Skin epidermis (tissue), 12 donors: Measurements from ENCODE around the gene CCDC146.
A peak's percentile ranks its signal among the peaks of the same experiment; 100 is the strongest.
"Not testable (repeated sequence)": the region's sequence is repeated elsewhere in the genome, so short reads cannot be mapped to it uniquely, and the experiment has no call there.

Experiments
- H3K27ac ChIP-seq, 21 experiments: fragments of 200-600 bp; sonication (generic) in 11 of 21; one replicate each; pipeline ENCODE4 v1.5.0; 2020; ENCODE audit warnings: mild to moderate bottlenecking in 3 of 21, inconsistent platforms in 2 of 21, moderate library complexity in 2 of 21
- H3K4me3 ChIP-seq, 7 experiments: fragments of 200-600 bp; sonication (generic) in 2 of 7; one replicate each; pipeline ENCODE4 v1.5.0; 2020; ENCODE audit warnings: inconsistent platforms in 2 of 7, mild to moderate bottlenecking in 2 of 7, moderate library complexity in 1 of 7

Gene CCDC146

GRCh38 chr7:77270094-77270480 is 147.7 kb downstream of the CCDC146 start:
- no peak overlapping the region for H3K27ac ChIP-seq
- no peak overlapping the region for H3K4me3 ChIP-seq

DNA sequence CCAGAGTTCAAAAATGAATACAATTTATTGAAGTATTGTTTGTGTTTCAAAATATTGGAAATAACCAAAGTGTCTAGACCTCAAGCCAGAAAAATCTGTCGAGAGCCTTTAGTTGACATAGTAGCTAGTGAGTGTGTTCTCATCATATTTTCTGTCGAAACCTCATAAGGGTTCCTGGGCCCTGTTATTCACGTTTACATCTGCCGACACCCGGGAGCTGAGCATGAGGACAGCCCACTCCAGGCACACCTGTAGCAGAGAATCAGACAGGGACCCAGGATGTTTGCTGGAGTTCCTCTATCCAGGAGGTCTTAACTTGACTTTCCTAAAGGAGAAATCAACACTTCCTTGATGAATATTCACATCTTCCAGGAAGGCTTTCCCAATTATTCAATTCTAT is 149.4 kb downstream of the CCDC146 start:
- H3K27ac ChIP-seq, result no peak overlapping the region
- no peak overlapping the region for H3K4me3 ChIP-seq

DNA sequence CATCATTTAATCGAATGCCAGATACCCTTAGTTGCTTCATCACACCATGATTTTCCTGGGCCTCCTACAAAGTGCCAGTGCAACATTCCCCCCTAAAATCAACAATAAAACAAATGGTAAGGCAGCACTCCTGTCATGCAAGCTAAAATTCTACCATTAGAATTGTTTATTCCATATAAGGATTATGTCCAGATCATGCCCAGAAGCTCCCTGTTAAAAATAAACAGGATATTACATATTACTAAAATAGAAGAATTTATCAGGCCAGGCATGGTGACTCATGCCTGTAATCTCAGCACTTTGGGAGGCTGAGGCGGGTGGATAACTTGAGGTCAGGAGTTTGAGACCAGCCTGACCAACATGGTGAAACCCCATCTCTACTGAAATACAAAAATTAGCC is 153.2 kb downstream of the CCDC146 start:
- not testable (repeated sequence) for H3K27ac ChIP-seq

DNA sequence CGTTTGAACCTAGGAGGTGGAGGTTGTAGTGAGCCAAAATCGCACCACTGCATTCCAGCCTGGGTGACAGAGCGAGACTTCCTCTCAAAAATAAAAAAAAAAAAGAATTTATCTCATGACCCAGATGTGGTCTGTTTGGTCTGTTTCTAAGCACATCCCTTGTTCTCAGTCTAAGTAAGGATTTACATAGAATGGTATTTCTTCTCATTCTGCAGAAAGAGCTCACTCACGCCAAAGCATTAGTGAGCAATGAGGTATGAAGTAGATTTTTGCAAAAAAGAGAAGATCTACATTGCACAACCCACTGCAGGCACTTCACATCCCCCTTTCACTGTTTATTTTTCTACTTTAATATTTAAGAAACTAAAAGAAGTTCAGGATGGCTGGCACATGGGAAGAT is 153.7 kb downstream of the CCDC146 start:
- Histone ChIP-seq H3K4me3 (no peak overlapping the region), H3K27ac (no peak overlapping the region)

More for the DNA sequence above, 153.2 kb downstream of the CCDC146 start:
- H3K4me3 ChIP-seq, result not testable (repeated sequence)

DNA sequence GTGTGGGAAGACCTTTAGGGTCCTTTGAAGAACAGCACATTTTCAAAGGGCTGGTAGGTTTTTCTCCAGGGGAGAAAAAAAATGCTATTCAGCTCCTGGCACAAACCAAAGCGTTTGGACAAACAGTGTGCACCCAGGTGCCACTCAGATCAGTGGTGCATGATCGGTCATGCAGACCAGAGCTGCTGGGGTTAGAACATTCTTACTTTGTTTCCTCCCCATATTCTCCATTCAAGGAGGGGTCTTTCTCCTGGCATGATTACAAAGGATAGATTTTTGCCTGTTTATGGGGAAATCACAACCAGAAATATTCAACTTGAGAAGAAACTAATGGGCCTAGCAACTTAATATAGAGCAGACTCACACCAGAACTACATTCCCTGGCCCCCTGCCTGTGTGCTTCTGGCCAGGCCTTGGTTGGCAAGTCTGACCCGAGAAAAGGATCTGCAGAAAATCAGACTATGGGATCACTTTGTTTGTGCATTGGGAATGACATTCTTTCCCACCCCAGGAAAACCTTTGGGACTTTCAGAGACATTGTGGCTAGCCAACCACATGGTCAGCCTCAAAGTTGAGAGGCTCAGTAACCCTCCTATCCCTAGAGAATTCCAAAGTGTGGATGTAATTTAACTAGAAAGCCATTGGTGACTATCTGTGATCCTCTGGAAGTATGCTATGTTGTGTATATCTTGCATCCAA is 159.5 kb downstream of the CCDC146 start:
- peak overlapping the region in 1 of 7 experiments; percentile 9 for H3K4me3 ChIP-seq
- H3K27ac ChIP-seq, result no peak overlapping the region

DNA sequence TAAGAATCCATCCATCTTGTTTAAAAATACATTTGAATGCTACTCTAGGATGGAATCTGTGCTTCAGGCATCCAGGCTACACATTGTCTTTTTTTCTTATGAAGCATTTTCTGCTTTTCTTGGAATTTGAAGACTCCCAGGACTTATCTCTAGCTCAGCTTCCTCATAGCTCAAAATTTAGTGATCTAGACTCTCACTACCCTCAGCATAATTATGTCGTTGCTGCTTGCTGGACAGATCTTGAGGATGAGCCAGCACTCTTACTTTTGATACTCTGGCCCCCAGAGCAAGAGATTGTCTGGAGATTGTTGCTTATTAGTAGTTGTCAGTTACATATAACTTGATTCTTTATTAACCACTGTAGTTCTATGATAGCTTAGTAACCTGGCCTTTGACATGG is 160.5 kb downstream of the CCDC146 start:
- Histone ChIP-seq H3K27ac (no peak overlapping the region), H3K4me3 (peak overlapping the region in 1 of 7 experiments; percentile 9)

- H3K27ac ChIP-seq, result peak overlapping the region in 2 of 21 experiments; percentile 21 to 41
- peak overlapping the region in 1 of 7 experiments; percentile 9 for H3K4me3 ChIP-seq
Measured at GRCh38 chr7:77284005-77284404, 161.6 kb downstream of the CCDC146 start.

GRCh38 chr7:77284616-77285015 is 162.2 kb downstream of the CCDC146 start:
- no peak overlapping the region for H3K27ac ChIP-seq
- H3K4me3 ChIP-seq, result no peak overlapping the region

- H3K27ac ChIP-seq, result no peak overlapping the region
- H3K4me3 ChIP-seq, result no peak overlapping the region
Measured at GRCh38 chr7:77288676-77289320, 166.4 kb downstream of the CCDC146 start.

DNA sequence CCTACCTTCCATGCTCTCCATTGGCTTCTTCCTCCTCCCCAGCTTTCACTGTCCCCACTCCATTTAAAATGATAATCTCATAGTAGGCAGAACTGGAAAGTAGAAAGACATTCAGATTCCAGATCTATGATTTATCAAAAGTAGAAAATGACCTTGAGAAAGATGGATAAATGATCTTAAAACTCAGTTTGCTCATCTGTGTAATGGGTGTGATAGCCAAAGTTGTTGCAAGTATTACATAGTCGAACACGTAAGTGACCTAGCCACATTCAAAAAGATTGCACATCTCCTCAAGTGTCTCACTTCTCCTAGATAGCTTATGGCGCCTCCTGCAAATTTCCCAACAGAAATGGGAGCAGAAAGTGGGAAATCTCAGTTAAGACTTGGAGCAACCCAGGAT is 167.0 kb downstream of the CCDC146 start:
- Histone ChIP-seq H3K4me3 (no peak overlapping the region), H3K27ac (no peak overlapping the region)

- H3K4me3 ChIP-seq, result no peak overlapping the region
Measured at GRCh38 chr7:77290425-77290824, 168.0 kb downstream of the CCDC146 start.

DNA sequence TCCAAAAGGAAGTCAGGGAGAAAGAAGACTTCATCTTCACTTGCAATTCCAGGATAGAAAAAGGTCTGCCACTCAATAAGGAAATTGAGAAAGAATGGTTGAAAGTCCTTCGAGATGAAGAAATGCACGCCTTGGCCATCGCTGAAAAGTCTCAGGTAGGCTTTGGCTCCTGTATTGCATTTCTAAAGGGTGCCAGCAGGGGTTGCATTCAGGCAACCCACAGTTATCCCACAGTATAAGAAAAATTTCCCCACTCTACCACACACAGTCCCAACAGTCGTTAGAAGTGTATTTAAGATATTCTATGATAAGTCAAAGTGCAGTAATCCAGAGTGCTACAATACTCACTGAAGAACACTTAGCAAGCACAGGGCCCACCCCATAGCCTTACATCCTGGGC is 170.6 kb downstream of the CCDC146 start:
- no peak overlapping the region for H3K27ac ChIP-seq
- H3K4me3 ChIP-seq, result no peak overlapping the region

More at GRCh38 chr7:77290425-77290824, 168.0 kb downstream of the CCDC146 start:
- H3K27ac ChIP-seq, result no peak overlapping the region

GRCh38 chr7:77295549-77295948 is 173.1 kb downstream of the CCDC146 start:
- Histone ChIP-seq H3K27ac (no peak overlapping the region), H3K4me3 (no peak overlapping the region)

DNA sequence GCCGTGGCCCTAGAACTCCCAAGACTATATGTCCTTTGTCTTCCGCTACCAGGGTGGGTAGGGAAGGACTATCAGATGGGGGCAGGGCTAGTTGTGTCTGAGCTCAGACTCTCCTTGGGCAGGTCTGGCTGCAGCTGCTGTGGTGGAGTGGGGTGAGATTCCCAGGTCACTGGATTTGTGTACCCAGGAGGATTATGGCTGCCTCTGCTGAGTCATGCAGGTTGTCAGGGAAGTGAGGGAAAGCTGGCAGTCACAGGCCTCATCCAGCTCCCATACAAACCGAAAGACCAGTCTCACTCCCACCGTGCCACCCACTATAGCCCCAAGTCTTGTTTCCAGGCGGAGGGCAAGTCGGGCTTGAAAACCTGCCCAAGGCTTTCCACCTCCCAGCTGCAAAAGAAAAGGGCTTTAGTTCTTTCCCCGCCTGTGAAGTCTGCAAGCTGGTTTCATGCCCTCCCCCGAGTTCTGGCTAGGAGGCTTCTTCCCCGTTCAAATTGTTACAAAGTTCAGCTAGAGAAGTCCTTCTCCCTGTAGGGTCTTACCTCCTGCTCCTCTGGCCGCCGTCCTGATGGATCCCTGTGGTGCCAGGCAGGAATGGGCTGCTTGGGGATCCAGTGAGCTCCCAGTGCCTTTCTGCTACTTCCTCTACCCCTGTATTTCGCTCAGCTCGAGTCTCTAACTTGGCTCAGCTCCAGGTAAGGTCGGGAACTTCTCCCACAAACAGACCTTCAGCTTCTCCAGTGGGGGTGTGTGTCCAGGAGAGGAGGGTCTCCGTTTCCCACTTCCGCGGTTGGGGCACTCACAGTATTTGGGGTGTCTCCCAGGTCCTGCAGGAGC is 184.0 kb downstream of the CCDC146 start:
- no peak overlapping the region for H3K27ac ChIP-seq
- no peak overlapping the region for H3K4me3 ChIP-seq

DNA sequence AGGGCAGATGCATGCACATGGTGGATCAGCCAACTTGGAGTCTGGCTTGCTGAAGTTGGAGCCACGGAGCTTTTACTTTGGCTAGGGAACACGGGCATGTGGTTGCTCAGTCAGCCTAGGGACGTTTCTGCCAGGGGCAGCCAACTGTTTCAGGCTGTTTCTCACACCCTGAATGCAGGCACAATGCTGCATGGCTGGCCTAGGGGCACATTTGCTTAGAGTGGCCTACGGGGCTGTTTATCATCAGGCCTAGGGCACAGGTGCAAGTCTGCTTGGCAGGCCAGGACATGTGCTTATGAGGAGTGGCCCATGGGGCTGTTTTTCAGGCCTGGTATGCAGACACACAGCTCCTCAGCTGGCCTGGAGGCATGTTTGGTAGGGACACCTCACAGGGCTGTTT is 186.4 kb downstream of the CCDC146 start:
- peak overlapping the region in 10 of 21 experiments; percentile 22 to 67 (median 46) for H3K27ac ChIP-seq
- no peak overlapping the region for H3K4me3 ChIP-seq

- no peak overlapping the region for H3K4me3 ChIP-seq
Measured at GRCh38 chr7:77309714-77310220, 187.4 kb downstream of the CCDC146 start.

DNA sequence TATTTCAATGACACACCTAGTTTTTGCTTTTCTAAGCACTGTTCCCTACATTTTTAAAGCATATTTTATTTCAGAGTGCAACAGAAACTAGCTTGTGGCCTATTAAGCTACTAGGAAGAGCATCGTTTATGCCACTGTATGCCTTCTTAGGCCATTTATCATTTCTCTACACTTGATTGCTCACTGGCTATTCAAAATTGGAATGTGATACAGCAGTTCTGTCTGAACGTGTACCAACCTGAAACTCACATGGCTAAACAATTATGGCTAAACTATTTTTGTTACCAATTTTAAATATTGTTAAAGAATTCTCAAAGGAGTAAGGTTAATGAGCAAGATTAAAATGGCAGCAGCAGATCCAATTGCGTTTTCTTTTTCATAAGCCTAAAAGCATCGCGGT is 188.6 kb downstream of the CCDC146 start:
- Histone ChIP-seq H3K4me3 (no peak overlapping the region), H3K27ac (no peak overlapping the region)

More at GRCh38 chr7:77309714-77310220, 187.4 kb downstream of the CCDC146 start:
- peak overlapping the region in 2 of 21 experiments; percentile 5 to 44 for H3K27ac ChIP-seq

DNA sequence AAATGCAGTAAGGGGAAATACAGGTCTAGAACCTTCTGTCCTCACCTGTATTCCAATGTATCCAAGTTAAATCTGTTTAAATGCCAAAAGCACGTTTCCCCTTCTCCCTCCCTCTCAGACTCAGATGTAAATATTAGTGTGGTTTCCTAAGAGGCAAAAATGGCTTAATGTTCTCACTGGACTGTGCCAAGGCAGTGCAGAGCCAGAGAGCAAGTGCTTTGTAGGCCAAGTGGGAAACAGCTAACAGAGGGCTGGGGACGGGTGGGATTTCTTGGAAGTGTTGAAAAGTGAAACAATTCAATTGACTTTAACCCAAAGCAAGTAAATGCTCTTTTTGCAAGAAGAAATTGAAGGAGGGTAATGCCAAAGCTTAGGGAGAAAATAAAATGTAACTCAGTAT is 190.7 kb downstream of the CCDC146 start:
- Histone ChIP-seq H3K4me3 (no peak overlapping the region), H3K27ac (peak overlapping the region in 2 of 21 experiments; percentile 2 to 15)

DNA sequence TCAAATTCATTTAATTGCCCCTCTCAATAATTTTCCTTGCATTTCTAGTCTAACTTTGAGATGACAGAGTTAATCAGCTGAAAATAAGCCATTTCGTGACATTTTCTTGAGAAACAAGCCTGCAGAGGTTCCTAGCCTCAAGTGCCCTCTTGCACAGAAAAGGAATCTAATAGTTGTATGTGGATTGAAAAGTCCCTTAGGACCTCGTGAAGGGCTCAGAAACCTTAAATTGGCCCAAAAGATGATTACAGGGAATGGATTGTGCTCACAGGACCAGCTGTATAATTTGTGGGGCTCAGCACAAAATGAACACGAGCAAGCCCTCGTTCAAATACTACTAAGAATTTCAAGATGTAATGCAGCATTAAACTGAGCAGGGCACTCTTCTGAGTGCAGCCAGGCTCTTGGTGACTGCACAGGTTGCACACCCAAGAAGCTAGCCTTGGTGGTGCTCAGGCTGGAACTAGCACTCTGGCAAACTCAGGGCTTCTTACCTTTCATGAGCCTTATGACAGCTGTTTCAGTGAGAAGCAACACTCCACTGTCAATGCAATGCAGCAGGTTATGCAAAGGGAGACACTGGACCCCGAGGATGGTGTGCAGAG is 191.6 kb downstream of the CCDC146 start:
- Histone ChIP-seq H3K27ac (no peak overlapping the region), H3K4me3 (no peak overlapping the region)

DNA sequence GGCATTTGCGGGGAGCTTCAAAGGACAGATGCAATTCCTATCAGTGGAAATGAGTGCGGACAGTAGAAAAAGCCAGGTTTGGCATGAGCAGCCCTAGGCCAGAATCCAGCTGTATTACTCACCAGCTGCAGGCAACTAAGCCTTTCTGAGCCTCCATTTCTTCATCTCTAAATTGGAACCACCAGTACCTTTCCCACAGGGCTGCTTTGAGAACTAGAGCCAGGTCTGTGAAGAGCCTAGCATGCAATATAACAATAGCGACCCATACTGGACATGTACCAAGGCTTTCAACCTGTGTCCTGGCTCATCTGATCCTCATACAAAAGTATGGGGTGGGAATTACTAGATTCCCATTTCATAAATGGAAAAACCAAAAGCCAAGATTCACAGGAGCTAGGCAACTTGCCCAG is 192.8 kb downstream of the CCDC146 start:
- Histone ChIP-seq H3K27ac (no peak overlapping the region), H3K4me3 (no peak overlapping the region)
